GM12801 (cell line): ENCODE results near the gene ZCCHC10.

Experiments used
- TF ChIP-seq, protein P1 (sequence below): IDR thresholded peaks from one replicate; pipeline ENCODE4 v1.5.1; 2011; ENCODE audit warnings: control low read depth; ENCODE audit not compliant: insufficient read length; ENCODE audit errors: extremely low read depth

The ZCCHC10 gene

DNA sequence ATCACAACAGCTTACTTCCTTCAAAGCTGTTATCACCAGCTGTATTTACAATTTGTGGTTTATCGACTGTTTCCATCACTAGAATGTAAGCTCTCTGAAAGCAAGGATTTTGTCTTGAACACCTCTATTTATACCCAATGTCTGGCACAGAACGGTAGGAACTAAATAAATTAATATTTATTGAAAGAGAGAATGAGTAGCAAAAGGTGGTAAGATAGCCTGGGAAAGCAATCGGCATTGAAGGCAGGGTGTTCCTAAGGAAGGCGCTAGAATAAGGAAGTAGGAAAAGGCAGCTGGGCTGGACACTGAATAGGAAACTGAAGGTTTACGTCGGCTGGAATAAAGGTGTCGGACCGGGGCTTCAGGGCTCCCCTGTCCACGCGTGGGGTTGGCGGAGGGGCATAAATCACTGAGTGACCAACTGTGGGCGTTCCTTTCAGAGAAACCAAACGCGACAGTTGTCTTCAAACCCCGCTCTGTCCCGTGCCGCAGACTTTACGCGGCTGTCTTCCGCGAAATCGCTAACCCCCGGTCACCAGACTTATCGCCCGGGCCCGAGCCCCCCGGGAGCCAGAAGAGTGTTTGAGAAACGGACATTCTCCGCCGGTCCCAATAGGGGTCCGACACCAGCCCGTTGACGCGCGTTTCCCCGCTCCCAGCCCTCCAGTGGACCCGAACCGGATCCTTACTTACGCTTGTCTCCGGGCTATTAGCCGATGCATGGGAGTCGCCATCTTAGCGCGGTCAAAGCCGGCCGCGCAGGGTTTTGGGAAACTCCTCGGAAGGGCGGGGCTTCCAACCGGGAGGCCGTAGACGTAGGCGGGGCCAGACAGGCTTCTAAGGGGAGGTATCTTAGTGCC, at the start of gene ZCCHC10:
ZCCHC10 (minus strand) TSS at position 746 of the 860 bp plus-strand sequence; CDS start at position 734, 12 bp downstream.
- TF ChIP-seq, protein P1, sequence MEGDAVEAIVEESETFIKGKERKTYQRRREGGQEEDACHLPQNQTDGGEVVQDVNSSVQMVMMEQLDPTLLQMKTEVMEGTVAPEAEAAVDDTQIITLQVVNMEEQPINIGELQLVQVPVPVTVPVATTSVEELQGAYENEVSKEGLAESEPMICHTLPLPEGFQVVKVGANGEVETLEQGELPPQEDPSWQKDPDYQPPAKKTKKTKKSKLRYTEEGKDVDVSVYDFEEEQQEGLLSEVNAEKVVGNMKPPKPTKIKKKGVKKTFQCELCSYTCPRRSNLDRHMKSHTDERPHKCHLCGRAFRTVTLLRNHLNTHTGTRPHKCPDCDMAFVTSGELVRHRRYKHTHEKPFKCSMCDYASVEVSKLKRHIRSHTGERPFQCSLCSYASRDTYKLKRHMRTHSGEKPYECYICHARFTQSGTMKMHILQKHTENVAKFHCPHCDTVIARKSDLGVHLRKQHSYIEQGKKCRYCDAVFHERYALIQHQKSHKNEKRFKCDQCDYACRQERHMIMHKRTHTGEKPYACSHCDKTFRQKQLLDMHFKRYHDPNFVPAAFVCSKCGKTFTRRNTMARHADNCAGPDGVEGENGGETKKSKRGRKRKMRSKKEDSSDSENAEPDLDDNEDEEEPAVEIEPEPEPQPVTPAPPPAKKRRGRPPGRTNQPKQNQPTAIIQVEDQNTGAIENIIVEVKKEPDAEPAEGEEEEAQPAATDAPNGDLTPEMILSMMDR, result no peak

DNA sequence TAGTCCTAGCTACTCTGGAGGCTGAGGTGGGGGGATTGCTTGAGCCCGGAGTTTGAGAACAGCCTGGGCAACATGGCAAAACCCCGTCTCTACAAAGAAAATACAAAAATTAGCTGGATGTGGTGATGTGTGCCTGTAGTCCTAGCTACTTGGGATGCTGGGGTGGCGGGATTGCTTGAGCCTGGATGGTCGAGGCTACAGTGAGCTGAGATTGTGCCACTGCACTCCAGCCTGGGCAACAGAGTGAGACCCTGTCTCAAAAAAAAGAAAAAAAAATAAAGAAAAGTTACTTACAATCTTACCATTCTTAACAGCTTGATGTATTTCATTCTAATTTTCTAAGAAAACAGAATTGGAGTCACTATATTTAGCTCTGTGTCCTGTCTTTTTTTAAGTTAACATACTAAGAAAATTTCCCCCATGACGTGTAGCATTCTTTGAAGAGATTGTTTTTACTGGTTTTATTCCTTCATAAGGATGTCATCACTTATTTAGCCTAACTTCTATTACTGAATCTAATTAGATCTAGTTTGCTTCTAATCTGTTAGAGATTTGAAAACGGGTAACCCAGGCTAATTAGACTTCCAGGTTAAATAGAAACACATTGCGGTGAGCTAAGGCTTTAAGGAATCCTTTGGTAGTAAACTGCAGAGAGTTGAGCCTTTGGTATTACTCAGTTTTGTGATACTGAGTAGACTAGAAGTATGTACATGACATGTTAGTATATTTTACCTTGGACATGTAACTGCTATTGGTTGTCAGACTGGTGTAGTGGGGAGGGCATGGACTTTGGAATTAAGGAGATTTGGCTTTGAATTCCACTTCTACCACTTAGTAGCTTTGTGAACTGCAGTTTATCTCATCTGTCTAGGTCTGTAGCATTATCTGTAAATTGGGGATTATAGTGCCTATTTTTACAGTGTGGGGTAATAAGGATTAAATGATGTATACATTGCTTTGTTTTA, 49.5 kb upstream of the ZCCHC10 start:
- TF ChIP-seq, protein P1, result no peak

DNA sequence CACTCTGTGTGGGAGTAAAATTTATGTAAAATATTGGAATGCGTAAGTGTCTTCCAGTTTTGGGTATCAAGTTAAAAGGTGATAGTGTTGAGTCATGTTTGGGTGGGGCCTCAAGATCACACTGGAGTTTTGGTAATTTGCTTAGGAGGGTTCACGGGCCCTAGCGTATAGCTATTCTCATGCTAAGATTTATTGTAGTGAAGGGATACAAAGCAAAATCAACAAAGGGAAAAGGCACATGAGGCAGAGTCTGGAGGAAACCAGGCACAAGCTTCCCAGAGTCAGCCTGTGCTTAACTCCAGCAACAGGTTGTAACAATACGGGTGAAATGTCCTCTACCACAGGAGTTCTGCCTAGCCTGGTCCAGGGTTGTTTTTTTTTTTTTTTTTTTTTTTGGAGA, 45.7 kb upstream of the ZCCHC10 start:
- TF ChIP-seq, protein P1, result no peak

DNA sequence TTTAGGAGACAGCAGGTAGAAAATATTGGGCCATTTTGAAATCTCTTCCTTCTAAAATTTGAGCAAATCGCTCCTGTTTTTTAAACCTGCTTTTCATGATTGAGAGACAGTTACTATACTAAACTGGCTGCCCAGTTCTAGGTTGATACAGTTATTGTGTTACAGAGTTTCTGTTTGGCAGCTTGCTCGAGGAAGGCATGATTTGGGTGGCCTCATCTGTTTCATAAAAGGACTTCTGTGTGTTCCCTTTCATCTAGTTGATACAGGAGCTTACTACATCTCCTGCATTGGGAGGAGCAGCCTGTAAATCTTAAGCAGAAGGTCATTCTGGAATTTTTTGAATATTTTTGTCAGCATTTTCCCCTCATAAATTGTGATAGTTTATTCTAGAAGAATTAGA, 39.7 kb upstream of the ZCCHC10 start:
- TF ChIP-seq, protein P1, result no peak

DNA sequence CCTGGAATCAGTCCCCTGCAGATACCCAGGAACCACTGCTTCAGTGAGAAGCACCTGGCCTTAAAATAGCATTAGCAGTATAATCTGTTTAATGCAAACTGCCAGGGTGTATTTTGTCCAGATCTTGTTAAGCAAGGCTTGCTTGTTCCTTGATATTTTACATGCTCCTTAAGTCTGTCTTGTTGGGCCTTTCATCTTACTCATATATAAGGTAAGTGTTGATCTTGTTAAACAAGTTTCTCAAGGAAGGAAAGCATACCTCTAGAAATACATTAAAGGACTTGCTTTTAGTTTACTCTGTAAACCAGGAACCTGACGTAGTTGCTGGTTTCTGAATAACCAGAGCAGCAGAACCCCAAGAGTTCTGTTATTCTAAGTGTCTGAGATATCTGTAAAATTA, 39.1 kb upstream of the ZCCHC10 start:
- TF ChIP-seq, protein P1, result no peak

DNA sequence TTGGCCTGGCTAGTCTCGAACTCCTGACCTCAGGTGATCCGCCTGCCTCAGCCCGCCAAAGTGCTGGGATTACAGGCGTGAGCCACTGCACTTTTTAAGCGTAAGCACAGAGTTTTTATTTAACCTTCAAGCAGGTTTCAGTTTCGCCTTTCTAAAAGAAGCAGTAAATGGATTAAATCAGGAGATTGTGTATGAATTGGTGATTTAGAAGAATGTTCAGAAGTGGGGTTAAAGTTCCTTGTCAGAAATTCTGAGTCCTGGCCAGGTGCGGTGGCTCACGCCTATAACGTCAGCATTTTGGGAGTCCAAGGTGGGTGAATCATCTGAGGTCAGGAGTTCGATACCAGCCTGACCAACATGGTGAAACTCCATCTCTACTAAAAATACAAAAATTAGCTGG, 37.6 kb upstream of the ZCCHC10 start:
- TF ChIP-seq, protein P1, result no peak

DNA sequence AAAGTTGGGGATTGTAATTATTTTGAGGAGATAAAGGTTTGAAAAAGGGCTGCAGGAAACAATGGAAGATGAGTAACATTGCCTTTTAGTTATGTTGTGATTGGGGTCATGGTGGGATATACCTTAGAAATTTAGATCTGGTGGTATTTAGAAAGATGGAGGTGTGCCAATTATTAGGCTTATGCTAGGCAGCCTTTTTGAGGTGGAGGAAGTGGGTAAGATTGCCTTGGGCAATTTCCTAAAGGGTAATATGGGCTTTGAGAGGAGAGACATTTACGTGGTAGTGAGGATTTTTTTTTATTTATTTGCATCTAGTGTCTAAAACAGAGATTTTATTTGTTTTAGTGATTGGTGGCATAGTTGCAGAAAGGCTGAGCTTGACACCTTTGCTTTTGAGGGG, 35.9 kb upstream of the ZCCHC10 start:
- TF ChIP-seq, protein P1, result no peak
